ENCODE data around the gene DDX18.

DNA sequence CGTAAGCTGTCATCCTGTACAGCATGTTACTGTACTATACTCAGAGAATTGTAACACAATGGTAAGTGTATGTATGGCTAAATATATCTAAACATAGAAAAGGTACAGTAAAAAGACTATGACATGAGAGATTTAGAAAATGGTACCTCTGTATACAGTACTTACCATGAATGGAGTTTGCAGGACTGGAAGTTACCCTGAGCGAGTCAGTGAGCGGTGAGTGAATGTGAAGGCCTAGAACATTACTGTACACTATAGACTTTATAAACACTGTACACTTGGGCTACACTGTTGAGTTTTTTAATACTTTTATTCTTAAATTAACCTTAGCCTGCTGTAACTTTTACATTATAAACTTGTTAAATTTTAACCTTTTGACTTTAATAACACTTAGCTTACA is 1.5 kb downstream of the DDX18 start:
- TF ChIP-seq, protein P1, sequence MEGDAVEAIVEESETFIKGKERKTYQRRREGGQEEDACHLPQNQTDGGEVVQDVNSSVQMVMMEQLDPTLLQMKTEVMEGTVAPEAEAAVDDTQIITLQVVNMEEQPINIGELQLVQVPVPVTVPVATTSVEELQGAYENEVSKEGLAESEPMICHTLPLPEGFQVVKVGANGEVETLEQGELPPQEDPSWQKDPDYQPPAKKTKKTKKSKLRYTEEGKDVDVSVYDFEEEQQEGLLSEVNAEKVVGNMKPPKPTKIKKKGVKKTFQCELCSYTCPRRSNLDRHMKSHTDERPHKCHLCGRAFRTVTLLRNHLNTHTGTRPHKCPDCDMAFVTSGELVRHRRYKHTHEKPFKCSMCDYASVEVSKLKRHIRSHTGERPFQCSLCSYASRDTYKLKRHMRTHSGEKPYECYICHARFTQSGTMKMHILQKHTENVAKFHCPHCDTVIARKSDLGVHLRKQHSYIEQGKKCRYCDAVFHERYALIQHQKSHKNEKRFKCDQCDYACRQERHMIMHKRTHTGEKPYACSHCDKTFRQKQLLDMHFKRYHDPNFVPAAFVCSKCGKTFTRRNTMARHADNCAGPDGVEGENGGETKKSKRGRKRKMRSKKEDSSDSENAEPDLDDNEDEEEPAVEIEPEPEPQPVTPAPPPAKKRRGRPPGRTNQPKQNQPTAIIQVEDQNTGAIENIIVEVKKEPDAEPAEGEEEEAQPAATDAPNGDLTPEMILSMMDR (IDR thresholded peaks at IDR 0.05) = no peak
- TF ChIP-seq ZNF232 (CRISPR knock-in tag; IDR thresholded peaks at IDR 0.05) = no peak
- TF ChIP-seq, protein P2, sequence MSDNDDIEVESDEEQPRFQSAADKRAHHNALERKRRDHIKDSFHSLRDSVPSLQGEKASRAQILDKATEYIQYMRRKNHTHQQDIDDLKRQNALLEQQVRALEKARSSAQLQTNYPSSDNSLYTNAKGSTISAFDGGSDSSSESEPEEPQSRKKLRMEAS (CRISPR knock-in tag; IDR thresholded peaks at IDR 0.05) = no peak
- TF ChIP-seq, protein P3, sequence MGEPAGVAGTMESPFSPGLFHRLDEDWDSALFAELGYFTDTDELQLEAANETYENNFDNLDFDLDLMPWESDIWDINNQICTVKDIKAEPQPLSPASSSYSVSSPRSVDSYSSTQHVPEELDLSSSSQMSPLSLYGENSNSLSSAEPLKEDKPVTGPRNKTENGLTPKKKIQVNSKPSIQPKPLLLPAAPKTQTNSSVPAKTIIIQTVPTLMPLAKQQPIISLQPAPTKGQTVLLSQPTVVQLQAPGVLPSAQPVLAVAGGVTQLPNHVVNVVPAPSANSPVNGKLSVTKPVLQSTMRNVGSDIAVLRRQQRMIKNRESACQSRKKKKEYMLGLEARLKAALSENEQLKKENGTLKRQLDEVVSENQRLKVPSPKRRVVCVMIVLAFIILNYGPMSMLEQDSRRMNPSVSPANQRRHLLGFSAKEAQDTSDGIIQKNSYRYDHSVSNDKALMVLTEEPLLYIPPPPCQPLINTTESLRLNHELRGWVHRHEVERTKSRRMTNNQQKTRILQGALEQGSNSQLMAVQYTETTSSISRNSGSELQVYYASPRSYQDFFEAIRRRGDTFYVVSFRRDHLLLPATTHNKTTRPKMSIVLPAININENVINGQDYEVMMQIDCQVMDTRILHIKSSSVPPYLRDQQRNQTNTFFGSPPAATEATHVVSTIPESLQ (CRISPR knock-in tag; IDR thresholded peaks at IDR 0.05) = no peak
- TF ChIP-seq NFYB (CRISPR knock-in tag; conservative IDR thresholded peaks at IDR 0.05; ENCODE audit: low read depth) = no peak
- TF ChIP-seq ZBTB21 (CRISPR knock-in tag; IDR thresholded peaks at IDR 0.05; ENCODE audit: borderline replicate concordance) = no peak
- TF ChIP-seq, protein P4, sequence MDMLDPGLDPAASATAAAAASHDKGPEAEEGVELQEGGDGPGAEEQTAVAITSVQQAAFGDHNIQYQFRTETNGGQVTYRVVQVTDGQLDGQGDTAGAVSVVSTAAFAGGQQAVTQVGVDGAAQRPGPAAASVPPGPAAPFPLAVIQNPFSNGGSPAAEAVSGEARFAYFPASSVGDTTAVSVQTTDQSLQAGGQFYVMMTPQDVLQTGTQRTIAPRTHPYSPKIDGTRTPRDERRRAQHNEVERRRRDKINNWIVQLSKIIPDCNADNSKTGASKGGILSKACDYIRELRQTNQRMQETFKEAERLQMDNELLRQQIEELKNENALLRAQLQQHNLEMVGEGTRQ (CRISPR knock-in tag; IDR thresholded peaks at IDR 0.05) = no peak
- no peak for TF ChIP-seq ZNF317 (CRISPR knock-in tag; IDR thresholded peaks at IDR 0.05; ENCODE audit: borderline replicate concordance, low read depth)
- no peak for TF ChIP-seq NR1H2 (CRISPR knock-in tag; IDR thresholded peaks at IDR 0.05)
- no peak for TF ChIP-seq ZNF121 (CRISPR knock-in tag; IDR thresholded peaks at IDR 0.05)
- TF ChIP-seq ZNF416 (CRISPR knock-in tag; IDR thresholded peaks at IDR 0.05) = no peak
- TF ChIP-seq TEAD4 (CRISPR knock-in tag; IDR thresholded peaks at IDR 0.05) = no peak
- TF ChIP-seq FOXJ3 (CRISPR knock-in tag; IDR thresholded peaks at IDR 0.05; ENCODE audit: borderline replicate concordance) = no peak

Measured in WTC11 (cell line).